Measurements from ENCODE around the gene KPNA4.

GRCh38 chr3:160490166-160490565 lies 75.2 kb downstream of the KPNA4 start:
- no peak for TF ChIP-seq CTCF (IDR thresholded peaks at IDR 0.05)
- no peak for TF ChIP-seq POLR2A (IDR thresholded peaks at IDR 0.05)

Measured in testis (tissue), 2 donors.